Measurements from ENCODE around the gene DHRS12.

The DHRS12 gene

DNA sequence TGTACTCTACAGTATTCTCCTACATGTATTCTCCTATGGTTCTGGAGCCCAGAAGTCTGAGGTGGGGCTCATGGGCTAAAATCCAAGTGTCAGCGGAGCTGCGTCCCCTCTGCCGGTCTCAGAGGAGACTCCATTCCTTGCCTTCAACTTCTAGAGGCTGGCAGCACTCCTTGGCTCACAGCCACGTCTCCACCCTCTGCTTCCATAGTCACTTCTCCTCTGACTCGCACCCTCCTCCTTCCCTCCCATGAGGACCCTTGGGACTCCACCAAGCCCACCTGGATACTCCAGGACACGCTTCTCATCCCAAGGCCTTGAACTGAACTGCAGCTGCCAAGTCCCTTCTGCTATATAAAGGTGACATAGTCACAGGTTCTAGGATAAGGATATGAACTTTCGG, 27.8 kb downstream of the DHRS12 start:
- Histone ChIP-seq H3K27me3 (ENCODE audit: low read depth) (peaks cover 4% of the 10 kb centered on the region; the same call in 1 of the 2 replicates), H3K9me3 (no peaks in the 10 kb centered on the region), H3K4me3 (no peak overlapping the region), H3K4me1 (no peaks in the 10 kb centered on the region), H3K36me3 (replicated peaks) (no peaks in the 10 kb centered on the region)
- in situ Hi-C loops (cut with MboI; ENCODE audit: low sequenced_read_pairs), result no loop called here
- no peak for DNase-seq (ENCODE audit: low spot score in 2 of 2)

DNA sequence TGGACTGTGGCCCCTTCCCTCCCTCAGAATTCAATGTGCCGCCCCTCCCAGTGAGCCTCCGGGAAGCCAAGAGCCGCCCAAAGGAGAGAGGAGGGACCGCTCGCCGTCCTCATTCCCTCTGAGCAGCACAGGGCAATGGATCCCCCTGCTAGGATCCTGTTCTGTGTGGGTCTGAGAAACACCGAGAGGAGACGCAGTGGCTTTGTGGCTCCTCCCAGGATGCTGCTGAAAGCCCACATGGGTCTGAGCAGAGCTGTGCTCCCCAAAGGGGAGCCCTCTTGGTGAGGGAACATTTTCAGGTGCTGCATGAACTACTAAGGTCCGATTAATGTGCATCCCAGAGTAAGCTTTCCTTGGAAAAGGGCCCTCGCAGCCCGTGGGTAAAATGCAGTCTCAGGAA, 30.4 kb downstream of the DHRS12 start:
- H3K9me3 ChIP-seq, result no peaks in the 10 kb centered on the region
- in situ Hi-C loops (cut with MboI; ENCODE audit: low sequenced_read_pairs), result no loop called here
- no peaks in the 10 kb centered on the region for H3K4me1 ChIP-seq
- no peaks in the 10 kb centered on the region for H3K36me3 ChIP-seq (replicated peaks)
- no peak overlapping the region for H3K4me3 ChIP-seq
- no peak for DNase-seq (ENCODE audit: low spot score in 2 of 2)
- H3K27me3 ChIP-seq (ENCODE audit: low read depth), result peaks cover 4% of the 10 kb centered on the region; the same call in 1 of the 2 replicates

- peaks cover 4% of the 10 kb centered on the region; the same call in 1 of the 2 replicates for H3K27me3 ChIP-seq (ENCODE audit: low read depth)
- H3K9me3 ChIP-seq, result no peaks in the 10 kb centered on the region
- H3K4me1 ChIP-seq, result no peaks in the 10 kb centered on the region
- no peak overlapping the region for H3K4me3 ChIP-seq
- in situ Hi-C loops (cut with MboI; ENCODE audit: low sequenced_read_pairs), result no loop called here
- no peak for DNase-seq (ENCODE audit: low spot score in 2 of 2)
- H3K36me3 ChIP-seq (replicated peaks), result no peaks in the 10 kb centered on the region
These were observed 31.2 kb downstream of the DHRS12 start for GRCh38 chr13:51772781-51773180.

DNA sequence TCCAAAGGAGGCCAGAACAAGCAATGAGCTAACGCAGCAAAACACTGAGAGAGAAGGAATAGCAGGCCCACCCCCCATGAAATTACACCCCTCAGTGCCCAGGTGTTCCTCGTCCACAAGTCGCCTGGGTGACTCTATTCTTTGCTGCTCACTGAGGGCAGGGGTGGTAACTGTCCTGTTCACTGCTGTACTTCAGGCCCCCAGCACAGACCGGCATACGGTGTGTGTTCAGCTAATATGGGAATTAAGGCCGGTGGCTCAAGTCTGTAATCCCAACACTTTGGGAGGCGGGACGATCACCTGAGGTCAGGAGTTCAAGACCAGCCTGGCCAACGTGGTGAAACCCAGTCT, 31.9 kb downstream of the DHRS12 start:
- no peak for DNase-seq (ENCODE audit: low spot score in 2 of 2)
- in situ Hi-C loops (cut with MboI; ENCODE audit: low sequenced_read_pairs), result no loop called here
- H3K36me3 ChIP-seq (replicated peaks), result no peaks in the 10 kb centered on the region

GRCh38 chr13:51771418-51772104, 32.4 kb downstream of the DHRS12 start:
- DNase-seq (ENCODE audit: low spot score in 2 of 2), result no peak
- Histone ChIP-seq H3K9me3 (no peaks in the 10 kb centered on the region), H3K36me3 (replicated peaks) (no peaks in the 10 kb centered on the region), H3K27me3 (ENCODE audit: low read depth) (no peaks in the 10 kb centered on the region), H3K4me1 (no peaks in the 10 kb centered on the region), H3K4me3 (no peak overlapping the region)
- in situ Hi-C loops (cut with MboI; ENCODE audit: low sequenced_read_pairs), result no loop called here

More for the DNA sequence above, 31.9 kb downstream of the DHRS12 start:
- no peaks in the 10 kb centered on the region for H3K4me1 ChIP-seq
- no peaks in the 10 kb centered on the region for H3K9me3 ChIP-seq
- H3K4me3 ChIP-seq, result no peak overlapping the region
- H3K27me3 ChIP-seq (ENCODE audit: low read depth), result no peaks in the 10 kb centered on the region

GRCh38 chr13:51770681-51771417, 33.1 kb downstream of the DHRS12 start:
- Histone ChIP-seq H3K4me3 (no peak overlapping the region), H3K36me3 (replicated peaks) (no peaks in the 10 kb centered on the region), H3K27me3 (ENCODE audit: low read depth) (no peaks in the 10 kb centered on the region), H3K4me1 (no peaks in the 10 kb centered on the region), H3K9me3 (no peaks in the 10 kb centered on the region)
- in situ Hi-C loops (cut with MboI; ENCODE audit: low sequenced_read_pairs), result no loop called here
- DNase-seq (ENCODE audit: low spot score in 2 of 2), result no peak

DNA sequence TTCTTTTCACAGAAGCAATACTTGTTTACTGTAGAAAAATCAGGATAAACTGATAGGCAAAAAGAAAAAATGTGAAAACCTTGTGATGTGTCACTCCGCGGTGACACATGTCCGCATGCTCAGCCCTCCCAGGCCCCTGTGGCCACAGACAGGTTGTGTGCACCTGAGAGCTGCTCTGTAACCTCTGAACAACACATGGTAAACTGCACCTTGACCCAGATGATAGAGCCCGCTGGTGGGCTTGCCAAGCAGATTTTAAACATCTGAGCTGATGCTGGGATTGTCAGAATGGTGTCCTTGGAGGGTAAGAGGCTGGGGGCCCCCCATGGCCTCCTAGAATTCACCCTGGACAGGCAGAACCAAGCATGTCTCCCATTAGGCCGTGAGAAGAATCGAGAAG, 33.8 kb downstream of the DHRS12 start:
- Histone ChIP-seq H3K36me3 (replicated peaks) (no peaks in the 10 kb centered on the region), H3K27me3 (ENCODE audit: low read depth) (no peaks in the 10 kb centered on the region), H3K4me1 (no peaks in the 10 kb centered on the region), H3K4me3 (no peak overlapping the region), H3K9me3 (no peaks in the 10 kb centered on the region)
- no peak for DNase-seq (ENCODE audit: low spot score in 2 of 2)
- in situ Hi-C loops (cut with MboI; ENCODE audit: low sequenced_read_pairs), result no loop called here

DNA sequence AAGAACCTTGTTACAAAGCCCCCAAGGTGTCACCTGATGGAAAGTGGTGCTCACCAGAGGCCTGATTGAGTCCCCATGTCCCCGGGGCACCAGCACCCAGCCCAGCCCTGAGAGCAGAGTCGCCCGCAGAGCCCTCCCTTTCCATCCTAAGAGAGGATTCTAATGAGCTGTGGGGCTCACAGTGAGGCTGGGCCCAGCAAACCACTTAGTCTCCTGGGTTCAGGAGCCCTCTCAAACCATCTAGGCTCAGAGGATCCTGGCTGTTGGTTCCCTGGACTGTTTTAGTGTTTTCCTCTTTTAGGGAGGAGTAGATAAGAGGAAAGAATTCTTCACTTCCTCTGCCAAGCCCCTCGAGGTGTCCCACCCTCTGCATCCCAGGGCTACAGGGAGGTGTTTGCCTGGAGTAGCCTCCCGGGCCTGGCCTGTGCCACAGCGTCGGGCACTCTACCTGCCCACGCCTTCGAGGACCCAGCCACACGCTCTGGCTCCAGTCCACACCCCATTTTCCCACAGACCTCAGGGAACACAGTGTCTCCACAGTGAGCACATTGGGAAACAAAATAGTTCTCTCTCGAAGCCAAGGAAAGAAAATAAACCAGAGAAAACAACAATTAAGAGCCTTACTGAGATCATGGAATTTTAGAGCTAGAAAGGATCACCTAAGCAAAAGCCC, 34.4 kb downstream of the DHRS12 start:
- H3K36me3 ChIP-seq (replicated peaks), result no peaks in the 10 kb centered on the region
- no peaks in the 10 kb centered on the region for H3K9me3 ChIP-seq
- no peak for DNase-seq (ENCODE audit: low spot score in 2 of 2)
- H3K4me1 ChIP-seq, result no peaks in the 10 kb centered on the region
- in situ Hi-C loops (cut with MboI; ENCODE audit: low sequenced_read_pairs), result no loop called here
- no peaks in the 10 kb centered on the region for H3K27me3 ChIP-seq (ENCODE audit: low read depth)
- H3K4me3 ChIP-seq, result no peak overlapping the region

GRCh38 chr13:51768976-51769375, 35.0 kb downstream of the DHRS12 start:
- no peak for DNase-seq (ENCODE audit: low spot score in 2 of 2)
- in situ Hi-C loops (cut with MboI; ENCODE audit: low sequenced_read_pairs), result no loop called here
- no peaks in the 10 kb centered on the region for H3K9me3 ChIP-seq
- no peak overlapping the region for H3K4me3 ChIP-seq
- no peaks in the 10 kb centered on the region for H3K4me1 ChIP-seq
- no peaks in the 10 kb centered on the region for H3K27me3 ChIP-seq (ENCODE audit: low read depth)
- H3K36me3 ChIP-seq (replicated peaks), result no peaks in the 10 kb centered on the region

DNA sequence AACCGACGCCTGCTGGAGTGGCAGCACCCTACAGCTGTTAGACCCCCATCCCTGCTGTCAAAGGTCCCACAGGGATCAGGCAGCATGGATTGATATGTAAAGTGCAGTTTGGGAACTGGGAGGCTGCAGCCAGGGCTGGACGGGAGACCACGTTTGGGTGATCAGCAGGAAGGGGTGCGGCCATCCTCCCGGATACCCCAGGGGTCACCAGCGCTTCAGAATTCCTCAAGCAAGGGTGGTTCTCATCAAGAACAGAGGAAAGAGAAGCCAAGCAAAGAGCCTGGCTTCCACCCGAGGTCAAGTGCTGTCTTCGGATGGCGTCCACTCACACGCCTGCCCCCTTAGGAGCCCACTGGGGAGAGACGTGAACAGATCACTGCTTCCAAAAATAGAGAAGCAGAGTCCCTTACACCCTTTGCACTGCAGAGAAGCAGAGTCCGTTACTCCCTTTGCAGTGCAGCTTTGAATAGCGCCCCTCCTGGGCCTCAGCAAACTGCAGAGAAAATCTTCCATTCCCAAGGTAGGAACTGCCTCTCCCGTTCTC, 35.5 kb downstream of the DHRS12 start:
- no peak overlapping the region for H3K4me3 ChIP-seq
- H3K27me3 ChIP-seq (ENCODE audit: low read depth), result no peaks in the 10 kb centered on the region
- no peaks in the 10 kb centered on the region for H3K4me1 ChIP-seq
- H3K36me3 ChIP-seq (replicated peaks), result no peaks in the 10 kb centered on the region
- in situ Hi-C loops (cut with MboI; ENCODE audit: low sequenced_read_pairs), result no loop called here
- DNase-seq (ENCODE audit: low spot score in 2 of 2), result no peak
- H3K9me3 ChIP-seq, result no peaks in the 10 kb centered on the region

DNA sequence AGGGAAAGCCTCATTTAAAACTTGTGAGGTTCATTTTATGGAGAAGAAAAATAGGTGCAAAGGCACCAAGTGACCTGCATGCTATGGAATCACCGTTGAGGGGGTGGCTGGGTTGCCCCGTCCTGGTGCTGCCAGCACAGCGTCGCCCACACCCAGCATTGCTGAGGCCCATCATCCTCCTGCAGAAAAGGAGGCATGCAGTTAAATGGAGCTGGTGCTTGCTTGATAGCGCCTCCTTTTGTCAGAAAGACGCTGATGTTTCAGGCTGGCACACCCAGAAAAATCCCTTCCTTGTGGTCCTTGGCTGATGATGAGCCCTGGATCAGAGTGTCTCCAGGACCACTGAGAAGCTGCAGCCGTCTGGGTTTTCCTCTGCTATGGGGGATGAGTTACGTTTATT, 36.9 kb downstream of the DHRS12 start:
- Histone ChIP-seq H3K36me3 (replicated peaks) (no peaks in the 10 kb centered on the region), H3K4me3 (no peak overlapping the region), H3K27me3 (ENCODE audit: low read depth) (no peaks in the 10 kb centered on the region), H3K4me1 (no peaks in the 10 kb centered on the region), H3K9me3 (no peaks in the 10 kb centered on the region)
- no peak for DNase-seq (ENCODE audit: low spot score in 2 of 2)
- in situ Hi-C loops (cut with MboI; ENCODE audit: low sequenced_read_pairs), result no loop called here

GRCh38 chr13:51765142-51765515, 38.8 kb downstream of the DHRS12 start:
- H3K27me3 ChIP-seq (ENCODE audit: low read depth), result no peaks in the 10 kb centered on the region
- in situ Hi-C loops (cut with MboI; ENCODE audit: low sequenced_read_pairs), result no loop called here

GRCh38 chr13:51764184-51765141, 39.5 kb downstream of the DHRS12 start:
- in situ Hi-C loops (cut with MboI; ENCODE audit: low sequenced_read_pairs), result no loop called here
- no peaks in the 10 kb centered on the region for H3K27me3 ChIP-seq (ENCODE audit: low read depth)
- peaks cover 5% of the 10 kb centered on the region; the same call in 1 of the 2 replicates for H3K36me3 ChIP-seq (replicated peaks)
- no peak overlapping the region for H3K4me3 ChIP-seq
- H3K9me3 ChIP-seq, result no peaks in the 10 kb centered on the region
- DNase-seq (ENCODE audit: low spot score in 2 of 2), result no peak
- no peaks in the 10 kb centered on the region for H3K4me1 ChIP-seq

More at GRCh38 chr13:51765142-51765515, 38.8 kb downstream of the DHRS12 start:
- Histone ChIP-seq H3K36me3 (replicated peaks) (peaks cover 5% of the 10 kb centered on the region; the same call in 1 of the 2 replicates), H3K4me3 (no peak overlapping the region), H3K4me1 (no peaks in the 10 kb centered on the region), H3K9me3 (no peaks in the 10 kb centered on the region)
- no peak for DNase-seq (ENCODE audit: low spot score in 2 of 2)
